HepG2 (cell line): ENCODE measurements around the gene PRDX6. TPM values are rescaled to one million over a fixed set of nuclear protein-coding genes. Genes with fewer than 3 reads are reported as not detected.
A peak's percentile ranks its signal among the peaks of the same experiment; 100 is the strongest.

Source experiments
- ATAC-seq: fragments of 200-7000 bp; cut with Tn5 transposase; 3 replicates; pipeline ENCODE4 v1.9.1; 2020; ENCODE audit warnings: mild to moderate bottlenecking, moderate library complexity
- BruUV-seq: library from RNA; stranded (reverse); fragments of 400-500 nt; replicated peaks from 2 replicates; lab custom pipeline; 2021; lab: Mats Ljungman, UMichigan
- CTCF ChIA-PET: fragments of 300-600 bp; formaldehyde crosslinking; extraction: SDS; loops from one replicate; lab custom pipeline; 2021; ENCODE audit warnings: low total read pairs, inconsistent platforms, low intra/inter-chr PET ratio; lab: Yijun Ruan, JAX
- POLR2A ChIA-PET: fragments of 350-600 bp; sonication (Branson Sonifier 250); formaldehyde crosslinking; loops from one replicate; lab custom pipeline; 2020; ENCODE audit warnings: antibody characterized with exemption, inconsistent platforms; lab: Yijun Ruan, JAX
- DNase-seq: peaks from one replicate; pipeline ENCODE4 v3.0.0-alpha.2; 2015; ENCODE audit warnings: low spot score
- FAIRE-seq: peaks from 3 replicates; lab custom pipeline; 2011; peaks lifted over from hg19 to GRCh38; lab: Jason Lieb, UNC
- H2AFZ ChIP-seq: one replicate; pipeline ENCODE4 v1.6.1; 2011; ENCODE audit warnings: low read length, inconsistent platforms
- H3K27ac ChIP-seq: fragments of 300-600 bp; 3 replicates; pipeline ENCODE4 v1.8.0; 2011; ENCODE audit warnings: mixed run types, mild to moderate bottlenecking, mixed read lengths, low read length, inconsistent platforms; ENCODE audit not compliant: insufficient read depth; ENCODE audit errors: extremely low read length
- H3K27me3 ChIP-seq, 2 experiments: fragments of 200-600 bp in 1 of 2; 2 replicates in 1 of 2; 3 replicates in 1 of 2; pipeline versions ENCODE4 v1.6.0 to v1.8.0; 2011; ENCODE audit warnings: low read length in 2 of 2, mild to moderate bottlenecking in 2 of 2, moderate library complexity in 2 of 2, inconsistent platforms in 1 of 2; ENCODE audit not compliant: insufficient read depth in 2 of 2, control insufficient read depth in 1 of 2
- H3K36me3 ChIP-seq, 2 experiments: fragments of 200-600 bp in 1 of 2; replicated peaks in 1 of 2; 2 replicates in 1 of 2; 3 replicates in 1 of 2; pipeline versions ENCODE4 v1.5.1 to v1.8.0; 2011; ENCODE audit warnings: low read length in 2 of 2, inconsistent platforms in 1 of 2; ENCODE audit not compliant: insufficient read depth in 2 of 2, control insufficient read depth in 1 of 2
- H3K4me1 ChIP-seq: 2 replicates; pipeline ENCODE4 v1.5.1; 2012; ENCODE audit warnings: low read length, inconsistent platforms; ENCODE audit not compliant: insufficient read depth
- H3K4me2 ChIP-seq: 2 replicates; pipeline ENCODE4 v1.6.0; 2011; ENCODE audit warnings: low read depth, low read length, inconsistent platforms
- H3K4me3 ChIP-seq, 3 experiments: fragments of 200-600 bp in 1 of 3; sonication (generic), shearing (Covaris generic) in 1 of 3; replicated peaks in 1 of 3; 2 replicates each; pipeline ENCODE4 v1.5.1; 2011 to 2016; ENCODE audit warnings: low read length in 3 of 3, inconsistent platforms in 2 of 3, low read depth in 2 of 3, mild to moderate bottlenecking in 2 of 3, control low read depth in 1 of 3, mixed read lengths in 1 of 3; ENCODE audit not compliant: insufficient read depth in 1 of 3
- H3K79me2 ChIP-seq: one replicate; pipeline ENCODE4 v1.6.1; 2011; ENCODE audit warnings: low read length, inconsistent platforms; ENCODE audit not compliant: insufficient read depth
- H3K9ac ChIP-seq: 2 replicates; pipeline ENCODE4 v1.6.0; 2011; ENCODE audit warnings: mild to moderate bottlenecking, low read depth, low read length, inconsistent platforms; ENCODE audit not compliant: insufficient read depth
- H3K9me3 ChIP-seq: 2 replicates; pipeline ENCODE4 v1.5.1; 2012; ENCODE audit warnings: mild to moderate bottlenecking, low read length
- H4K20me1 ChIP-seq: 2 replicates; pipeline ENCODE4 v1.6.0; 2011; ENCODE audit warnings: inconsistent platforms, mild to moderate bottlenecking, low read length, moderate library complexity; ENCODE audit not compliant: insufficient read depth
- CEBPB ChIP-seq: IDR thresholded peaks from 2 replicates; pipeline ENCODE4 v1.6.1; 2011; ENCODE audit warnings: low read depth, low read length, improper control_type of control experiment, borderline replicate concordance
- FOXK1 ChIP-seq: sonication (generic); formaldehyde crosslinking; IDR thresholded peaks from 2 replicates; pipeline ENCODE4 v1.4.0; 2020; ENCODE audit warnings: low read depth, missing genetic modification reagents, borderline replicate concordance
- GATAD2A ChIP-seq: IDR thresholded peaks from 2 replicates; pipeline ENCODE4 v1.6.1; 2016
- HNF4A ChIP-seq: sonication (generic); formaldehyde crosslinking; IDR thresholded peaks from 2 replicates; pipeline ENCODE4 v1.4.0; 2020; ENCODE audit warnings: missing genetic modification reagents
- NFE2 ChIP-seq: sonication (generic); formaldehyde crosslinking; IDR thresholded peaks from 2 replicates; pipeline ENCODE4 v1.4.0; 2020; ENCODE audit warnings: missing genetic modification reagents
- ZNF33B ChIP-seq: sonication (generic); formaldehyde crosslinking; IDR thresholded peaks from 2 replicates; pipeline ENCODE4 v1.5.1; 2020; ENCODE audit warnings: mild to moderate bottlenecking, missing genetic modification reagents
- ZNF468 ChIP-seq: sonication (generic); formaldehyde crosslinking; IDR thresholded peaks from 2 replicates; pipeline ENCODE4 v1.8.0; 2022; ENCODE audit warnings: mild to moderate bottlenecking, moderate library complexity, missing genetic modification reagents
- ZNF83 ChIP-seq: sonication (generic); formaldehyde crosslinking; IDR thresholded peaks from 2 replicates; pipeline ENCODE4 v1.4.0; 2020; ENCODE audit warnings: missing genetic modification reagents, mild to moderate bottlenecking, borderline replicate concordance
- WGBS: methylation state at CpG from one replicate; pipeline ENCODE4 v1.1.6; 2017; ENCODE audit warnings: low lambda C conversion rate; 5-methylcytosine and 5-hydroxymethylcytosine counted together
- in situ Hi-C: cut with HindIII; loops from 2 replicates; pipeline ENCODE4 v1.10.0; 2017; ENCODE audit warnings: low pct_unique_long_range_greater_than_20kb; ENCODE audit not compliant: extremely low pct_ligation_motif_present
- intact Hi-C: fragments of 100-400 bp; cut with micrococcal nuclease; formaldehyde crosslinking; loops from one replicate; pipeline ENCODE4 v1.10.0; 2022; ENCODE audit not compliant: unreplicated experiment
- polyA plus RNA-seq, 8 experiments: library from polyadenylated mRNA; depleted of rRNA in 3 of 8; stranded (reverse) in 7 of 8; unstranded in 1 of 8; fragments of >200 nt; fragmentation: Illumina TruSeq in 4 of 8; extraction: Trizol in 4 of 8; gene quantifications; 2 replicates each; pipeline versions ENCODE4 v1.2.1 to v1.2.3, GENCODE V29; 2011 to 2016; ENCODE audit warnings: low read depth in 4 of 8, missing spikeins in 1 of 8, mixed read lengths in 1 of 8; ENCODE audit not compliant: insufficient read depth in 1 of 8
- total RNA-seq, 5 experiments: library from RNA; depleted of rRNA; stranded (reverse); fragments of >200 nt; fragmentation: Illumina TruSeq; extraction: Trizol; gene quantifications; 2 replicates each; pipeline ENCODE4 v1.2.3, GENCODE V29; 2016; ENCODE audit warnings: low read depth in 1 of 5
- TF ChIP-seq, protein P1 (sequence below): sonication (generic); formaldehyde crosslinking; conservative IDR thresholded peaks from 2 replicates; pipeline ENCODE4 v1.4.0; 2020; ENCODE audit warnings: missing genetic modification reagents
- TF ChIP-seq, protein P2 (sequence below): sonication (generic); formaldehyde crosslinking; IDR thresholded peaks from 2 replicates; pipeline ENCODE4 v1.5.0; 2020; ENCODE audit warnings: missing genetic modification reagents

PRDX6 gene
- total and polyA plus RNA-seq, 2 of the 13 experiments (the other 11 are each of a cell fraction or from before 2014, with no cell fraction given), result 224 to 309 TPM

DNA sequence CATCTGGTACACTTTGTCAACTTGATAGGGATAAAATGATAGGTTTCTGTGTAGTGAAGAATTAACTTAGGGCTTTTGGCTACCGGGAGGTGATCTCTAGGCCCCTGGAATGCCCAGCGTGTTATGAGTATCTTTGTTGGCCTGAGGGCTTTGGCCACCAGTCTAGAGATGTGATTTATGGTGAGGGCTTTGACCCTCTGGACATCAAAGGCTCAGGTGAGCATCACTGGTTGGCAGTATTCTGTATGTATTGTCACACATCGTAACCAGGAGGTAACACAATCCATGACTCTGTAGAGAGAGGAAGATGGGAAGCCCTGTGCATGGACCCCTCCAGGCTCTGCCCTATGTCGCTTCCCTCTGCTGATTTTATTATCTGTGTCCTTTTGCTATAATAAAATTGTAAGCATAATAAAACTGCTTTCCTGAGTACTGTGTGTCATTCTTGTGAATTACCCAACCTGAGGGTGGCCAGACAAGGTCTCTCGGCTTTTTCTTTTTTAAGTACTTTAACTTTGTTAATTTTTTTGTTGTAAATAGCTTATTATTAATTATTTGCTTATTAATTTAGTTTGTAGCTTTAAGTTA is 40.2 kb upstream of the PRDX6 start (continued):
- no peak for TF ChIP-seq FOXK1 (CRISPR knock-in tag)
- TF ChIP-seq NFE2 (CRISPR knock-in tag), result no peak
- TF ChIP-seq, protein P1, sequence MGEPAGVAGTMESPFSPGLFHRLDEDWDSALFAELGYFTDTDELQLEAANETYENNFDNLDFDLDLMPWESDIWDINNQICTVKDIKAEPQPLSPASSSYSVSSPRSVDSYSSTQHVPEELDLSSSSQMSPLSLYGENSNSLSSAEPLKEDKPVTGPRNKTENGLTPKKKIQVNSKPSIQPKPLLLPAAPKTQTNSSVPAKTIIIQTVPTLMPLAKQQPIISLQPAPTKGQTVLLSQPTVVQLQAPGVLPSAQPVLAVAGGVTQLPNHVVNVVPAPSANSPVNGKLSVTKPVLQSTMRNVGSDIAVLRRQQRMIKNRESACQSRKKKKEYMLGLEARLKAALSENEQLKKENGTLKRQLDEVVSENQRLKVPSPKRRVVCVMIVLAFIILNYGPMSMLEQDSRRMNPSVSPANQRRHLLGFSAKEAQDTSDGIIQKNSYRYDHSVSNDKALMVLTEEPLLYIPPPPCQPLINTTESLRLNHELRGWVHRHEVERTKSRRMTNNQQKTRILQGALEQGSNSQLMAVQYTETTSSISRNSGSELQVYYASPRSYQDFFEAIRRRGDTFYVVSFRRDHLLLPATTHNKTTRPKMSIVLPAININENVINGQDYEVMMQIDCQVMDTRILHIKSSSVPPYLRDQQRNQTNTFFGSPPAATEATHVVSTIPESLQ (CRISPR knock-in tag), result no peak
- no peak for TF ChIP-seq ZNF83 (CRISPR knock-in tag)

DNA sequence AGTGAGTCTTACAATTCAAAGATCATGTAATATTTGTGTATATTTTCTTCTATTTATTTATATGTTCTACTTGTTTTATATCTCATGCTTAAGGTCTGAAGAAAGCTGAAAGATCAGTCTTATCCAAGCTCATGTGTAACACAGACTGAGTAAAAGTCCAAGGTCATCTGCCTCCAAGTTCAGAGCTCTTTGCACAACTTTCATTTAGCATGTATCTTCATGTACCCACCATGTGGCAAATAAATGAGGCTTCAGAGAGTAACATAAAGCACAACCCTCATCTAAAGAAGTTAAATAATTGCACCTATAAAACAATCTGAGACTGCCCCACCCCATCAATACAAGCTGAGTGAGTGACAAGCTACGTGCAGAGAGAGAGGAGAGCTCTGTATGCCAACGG is 38.5 kb upstream of the PRDX6 start:
- Histone ChIP-seq H3K4me3 (no peak overlapping the region), H3K9me3 (no peaks in the 10 kb centered on the region), H3K27ac (no peak overlapping the region), H3K27me3 (no peaks in the 10 kb centered on the region), H3K4me2 (no peak overlapping the region), H3K4me1 (peaks cover 16% of the 10 kb centered on the region), H3K79me2 (no peaks in the 10 kb centered on the region), H3K9ac (no peak overlapping the region), H4K20me1 (no peaks in the 10 kb centered on the region), H3K36me3 (no peaks in the 10 kb centered on the region), H2AFZ (no peak overlapping the region)
- WGBS, result 51% methylated on average over 2 of the region's 2 CpGs
- BruUV-seq, result no TSS peak
- in situ Hi-C loops (no loop called here), intact Hi-C loops (no loop called here)
- 0 out of 2 replicates have a peak, but pooled peaks have one; percentile 12 for TF ChIP-seq GATAD2A
- peak; percentile 51 for TF ChIP-seq HNF4A (CRISPR knock-in tag)
- no peak for TF ChIP-seq ZNF33B (CRISPR knock-in tag)
- no peak for TF ChIP-seq ZNF468 (CRISPR knock-in tag)
- TF ChIP-seq CEBPB, result peak; percentile 25; the same call in 1 of the 2 replicates
- TF ChIP-seq, protein P2, sequence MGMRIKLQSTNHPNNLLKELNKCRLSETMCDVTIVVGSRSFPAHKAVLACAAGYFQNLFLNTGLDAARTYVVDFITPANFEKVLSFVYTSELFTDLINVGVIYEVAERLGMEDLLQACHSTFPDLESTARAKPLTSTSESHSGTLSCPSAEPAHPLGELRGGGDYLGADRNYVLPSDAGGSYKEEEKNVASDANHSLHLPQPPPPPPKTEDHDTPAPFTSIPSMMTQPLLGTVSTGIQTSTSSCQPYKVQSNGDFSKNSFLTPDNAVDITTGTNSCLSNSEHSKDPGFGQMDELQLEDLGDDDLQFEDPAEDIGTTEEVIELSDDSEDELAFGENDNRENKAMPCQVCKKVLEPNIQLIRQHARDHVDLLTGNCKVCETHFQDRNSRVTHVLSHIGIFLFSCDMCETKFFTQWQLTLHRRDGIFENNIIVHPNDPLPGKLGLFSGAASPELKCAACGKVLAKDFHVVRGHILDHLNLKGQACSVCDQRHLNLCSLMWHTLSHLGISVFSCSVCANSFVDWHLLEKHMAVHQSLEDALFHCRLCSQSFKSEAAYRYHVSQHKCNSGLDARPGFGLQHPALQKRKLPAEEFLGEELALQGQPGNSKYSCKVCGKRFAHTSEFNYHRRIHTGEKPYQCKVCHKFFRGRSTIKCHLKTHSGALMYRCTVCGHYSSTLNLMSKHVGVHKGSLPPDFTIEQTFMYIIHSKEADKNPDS (CRISPR knock-in tag), result no peak
- no peak for FAIRE-seq
- POLR2A ChIA-PET, result interaction anchor here (1.0 to 2.0 kb wide), 3 partner anchors 9 to 38 kb away, joined by 3 to 8 read pairs (median 4); partner anchors contain the start of gene PRDX6
- no peak; the same call in 2 of the 3 replicates for ATAC-seq
- peak; percentile 7 for DNase-seq
- CTCF ChIA-PET, result no interaction called here
